ENCODE measurements around the gene UBXN2A.

UBXN2A gene

GRCh38 chr2:23934259-23934658, 6.0 kb upstream of the UBXN2A start:
- H3K9me3 ChIP-seq (ENCODE audit: control insufficient read depth, insufficient read depth, low read depth, low read length): no peaks in the 10 kb centered on the region
- POLR2A ChIA-PET: no interaction called here
- CTCF ChIA-PET: interaction anchor here (0.6 kb wide), 1 partner anchor 149 kb away, joined by 3 read pairs; no protein-coding TSS in a partner anchor

GRCh38 chr2:23940718-23941620, 706 bp downstream of the UBXN2A start:
- H3K9me3 ChIP-seq (ENCODE audit: control insufficient read depth, insufficient read depth, low read depth, low read length): no peaks in the 10 kb centered on the region
- peak overlapping the region; percentile 88 for H3K4me3 ChIP-seq (ENCODE audit: low read depth, low read length)
- peaks cover 12% of the 10 kb centered on the region for H3K4me1 ChIP-seq (ENCODE audit: control insufficient read depth, insufficient read depth, low read length)
- peaks cover 0 to 7% of the 10 kb centered on the region in 2 experiments; a peak in 2 of 3 replicates for H3K36me3 ChIP-seq (ENCODE audit: control insufficient read depth in 2 of 2, insufficient read depth in 1 of 2, low read length in 2 of 2)
- ChIA-PET POLR2A (interaction anchor here (0.8 to 6.3 kb wide), 4 partner anchors 13 to 114 kb away, joined by 3 to 68 read pairs (median 13); partner anchors contain the start of genes ATAD2B and WDCP), CTCF (interaction anchor here (0.7 to 1.6 kb wide), 2 partner anchors 14 to 15 kb away, joined by 5 to 12 read pairs; partner anchors contain the start of gene ATAD2B)
- H3K27ac ChIP-seq (ENCODE audit: extremely low read depth, low read depth, low read length): peak overlapping the region; percentile 86
- TF ChIP-seq HIC1 (tag by site-specific recombination; IDR thresholded peaks at IDR 0.05) (no peak), PRDM1 (tag by site-specific recombination; IDR thresholded peaks at IDR 0.05) (peak; percentile 76), ZNF449 (tag by site-specific recombination; IDR thresholded peaks at IDR 0.05) (no peak), REPIN1 (tag by site-specific recombination; IDR thresholded peaks at IDR 0.05; ENCODE audit: low read depth) (no peak), ZNF184 (tag by site-specific recombination; IDR thresholded peaks at IDR 0.05) (no peak), ZNF223 (tag by site-specific recombination; IDR thresholded peaks at IDR 0.05) (no peak), ZNF140 (tag by site-specific recombination; IDR thresholded peaks at IDR 0.05) (no peak), ZNF76 (tag by site-specific recombination; IDR thresholded peaks at IDR 0.05; ENCODE audit: borderline replicate concordance, low read depth) (no peak; the same call in 1 of the 2 replicates), ZNF837 (tag by site-specific recombination; IDR thresholded peaks at IDR 0.05) (no peak), GLI2 (tag by site-specific recombination; IDR thresholded peaks at IDR 0.05; ENCODE audit: borderline replicate concordance, low read depth) (no peak), ZNF513 (tag by site-specific recombination; IDR thresholded peaks at IDR 0.05) (no peak), ZNF792 (tag by site-specific recombination; IDR thresholded peaks at IDR 0.05) (no peak), ZBTB26 (tag by site-specific recombination; optimal IDR thresholded peaks at IDR 0.05) (peak; percentile 35), FEZF1 (tag by site-specific recombination; IDR thresholded peaks at IDR 0.05) (peak; percentile 87), ZNF112 (tag by site-specific recombination; IDR thresholded peaks at IDR 0.05) (no peak), ZNF518A (tag by site-specific recombination; conservative IDR thresholded peaks at IDR 0.05; ENCODE audit: low read depth) (no peak), ATF2 (tag by site-specific recombination; IDR thresholded peaks at IDR 0.05; ENCODE audit: low read depth) (no peak), ZNF146 (tag by site-specific recombination; IDR thresholded peaks at IDR 0.05) (no peak), ZNF350 (tag by site-specific recombination; IDR thresholded peaks at IDR 0.05) (no peak)

More at GRCh38 chr2:23934259-23934658, 6.0 kb upstream of the UBXN2A start:
- TF ChIP-seq ZNF654 (tag by site-specific recombination; IDR thresholded peaks at IDR 0.05; ENCODE audit: low read depth): no peak
- H3K4me3 ChIP-seq (ENCODE audit: low read depth, low read length): no peak overlapping the region
- H3K36me3 ChIP-seq (ENCODE audit: control insufficient read depth in 2 of 2, insufficient read depth in 1 of 2, low read length in 2 of 2): peaks cover 0 to 3% of the 10 kb centered on the region in 2 experiments; a peak in 2 of 3 replicates
- H3K4me1 ChIP-seq (ENCODE audit: control insufficient read depth, insufficient read depth, low read length): no peaks in the 10 kb centered on the region
- H3K27ac ChIP-seq (ENCODE audit: extremely low read depth, low read depth, low read length): no peak overlapping the region

Data from HEK293 (cell line).